ENCODE data around the gene CDCA3.
"Not testable (repeated sequence)": the region's sequence is repeated elsewhere in the genome, so short reads cannot be mapped to it uniquely, and the experiment has no call there.

The CDCA3 gene

GRCh38 chr12:6872073-6873048 is 21.3 kb upstream of the CDCA3 start:
- Histone ChIP-seq H3K36me3 (ENCODE audit: control insufficient read depth in 5 of 5, insufficient read depth in 5 of 5, low read length in 5 of 5) (peaks cover 0 to 23% (median 18%) of the 10 kb centered on the region in 5 donors), H3K4me1 (ENCODE audit: control insufficient read depth in 5 of 5, insufficient read depth in 5 of 5, low read length in 5 of 5) (peaks cover 5 to 54% (median 44%) of the 10 kb centered on the region in 5 donors), H3K27me3 (ENCODE audit: control insufficient read depth in 5 of 5, insufficient read depth in 4 of 5, low read length in 5 of 5) (no peaks in the 10 kb centered on the region), H3K27ac (ENCODE audit: low read depth, low read length) (peak overlapping the region; percentile 86), H3K9me3 (ENCODE audit: control insufficient read depth in 5 of 5, low read length in 5 of 5) (no peaks in the 10 kb centered on the region), H3K9ac (ENCODE audit: low read length in 5 of 5) (peak overlapping the region; percentile 6 to 92 (median 89)), H3K4me3 (ENCODE audit: low read depth in 1 of 5, low read length in 5 of 5) (peak overlapping the region; percentile 83 to 96 (median 87))

- Histone ChIP-seq H3K36me3 (ENCODE audit: control insufficient read depth in 5 of 5, insufficient read depth in 5 of 5, low read length in 5 of 5) (peaks cover 0 to 23% (median 18%) of the 10 kb centered on the region in 5 donors), H3K27me3 (ENCODE audit: control insufficient read depth in 5 of 5, insufficient read depth in 4 of 5, low read length in 5 of 5) (no peaks in the 10 kb centered on the region), H3K4me3 (ENCODE audit: low read depth in 1 of 5, low read length in 5 of 5) (peak overlapping the region in 4 of 5 donors; percentile 58 to 96 (median 84)), H3K9me3 (ENCODE audit: control insufficient read depth in 5 of 5, low read length in 5 of 5) (no peaks in the 10 kb centered on the region), H3K27ac (ENCODE audit: low read depth, low read length) (no peak overlapping the region), H3K9ac (ENCODE audit: low read length in 5 of 5) (peak overlapping the region in 2 of 5 donors; percentile 6 to 92), H3K4me1 (ENCODE audit: control insufficient read depth in 5 of 5, insufficient read depth in 5 of 5, low read length in 5 of 5) (peaks cover 10 to 62% (median 51%) of the 10 kb centered on the region in 5 donors)
Observed at GRCh38 chr12:6871052-6871957, 20.2 kb upstream of the CDCA3 start.

GRCh38 chr12:6870304-6870703 is 19.2 kb upstream of the CDCA3 start:
- H3K27ac ChIP-seq (ENCODE audit: low read depth, low read length); H3K9me3 ChIP-seq (ENCODE audit: control insufficient read depth in 5 of 5, low read length in 5 of 5); H3K4me3 ChIP-seq (ENCODE audit: low read depth in 1 of 5, low read length in 5 of 5); H3K27me3 ChIP-seq (ENCODE audit: control insufficient read depth in 5 of 5, insufficient read depth in 4 of 5, low read length in 5 of 5); H3K9ac ChIP-seq (ENCODE audit: low read length in 5 of 5): not testable (repeated sequence)
- peaks cover 10 to 63% (median 51%) of the 10 kb centered on the region in 5 donors for H3K4me1 ChIP-seq (ENCODE audit: control insufficient read depth in 5 of 5, insufficient read depth in 5 of 5, low read length in 5 of 5)
- peaks cover 0 to 31% (median 25%) of the 10 kb centered on the region in 5 donors for H3K36me3 ChIP-seq (ENCODE audit: control insufficient read depth in 5 of 5, insufficient read depth in 5 of 5, low read length in 5 of 5)

GRCh38 chr12:6869049-6870021 is 18.2 kb upstream of the CDCA3 start:
- Histone ChIP-seq H3K4me1 (ENCODE audit: control insufficient read depth in 5 of 5, insufficient read depth in 5 of 5, low read length in 5 of 5) (peaks cover 10 to 63% (median 51%) of the 10 kb centered on the region in 5 donors), H3K9ac (ENCODE audit: low read length in 5 of 5) (peak overlapping the region in 1 of 5 donors; percentile 35), H3K9me3 (ENCODE audit: control insufficient read depth in 5 of 5, low read length in 5 of 5) (no peaks in the 10 kb centered on the region), H3K27ac (ENCODE audit: low read depth, low read length) (peak overlapping the region; percentile 94), H3K36me3 (ENCODE audit: control insufficient read depth in 5 of 5, insufficient read depth in 5 of 5, low read length in 5 of 5) (peaks cover 0 to 41% (median 34%) of the 10 kb centered on the region in 5 donors), H3K4me3 (ENCODE audit: low read depth in 1 of 5, low read length in 5 of 5) (peak overlapping the region in 4 of 5 donors; percentile 24 to 84 (median 80)), H3K27me3 (ENCODE audit: control insufficient read depth in 5 of 5, insufficient read depth in 4 of 5, low read length in 5 of 5) (no peaks in the 10 kb centered on the region)

GRCh38 chr12:6868211-6869048 is 17.3 kb upstream of the CDCA3 start:
- Histone ChIP-seq H3K36me3 (ENCODE audit: control insufficient read depth in 5 of 5, insufficient read depth in 5 of 5, low read length in 5 of 5) (peaks cover 0 to 50% (median 42%) of the 10 kb centered on the region in 5 donors), H3K27ac (ENCODE audit: low read depth, low read length) (peak overlapping the region; percentile 94), H3K9ac (ENCODE audit: low read length in 5 of 5) (peak overlapping the region in 4 of 5 donors; percentile 66 to 84 (median 82)), H3K27me3 (ENCODE audit: control insufficient read depth in 5 of 5, insufficient read depth in 4 of 5, low read length in 5 of 5) (no peaks in the 10 kb centered on the region), H3K9me3 (ENCODE audit: control insufficient read depth in 5 of 5, low read length in 5 of 5) (no peaks in the 10 kb centered on the region), H3K4me3 (ENCODE audit: low read depth in 1 of 5, low read length in 5 of 5) (peak overlapping the region; percentile 79 to 89 (median 84)), H3K4me1 (ENCODE audit: control insufficient read depth in 5 of 5, insufficient read depth in 5 of 5, low read length in 5 of 5) (peaks cover 10 to 58% (median 46%) of the 10 kb centered on the region in 5 donors)

- H3K4me1 ChIP-seq (ENCODE audit: control insufficient read depth in 5 of 5, insufficient read depth in 5 of 5, low read length in 5 of 5), result peaks cover 10 to 52% (median 43%) of the 10 kb centered on the region in 5 donors
- H3K36me3 ChIP-seq (ENCODE audit: control insufficient read depth in 5 of 5, insufficient read depth in 5 of 5, low read length in 5 of 5), result peaks cover 0 to 58% (median 51%) of the 10 kb centered on the region in 5 donors
- no peaks in the 10 kb centered on the region for H3K9me3 ChIP-seq (ENCODE audit: control insufficient read depth in 5 of 5, low read length in 5 of 5)
- no peaks in the 10 kb centered on the region for H3K27me3 ChIP-seq (ENCODE audit: control insufficient read depth in 5 of 5, insufficient read depth in 4 of 5, low read length in 5 of 5)
- H3K27ac ChIP-seq (ENCODE audit: low read depth, low read length), result peak within 1 kb of the TSS; percentile 94
- H3K9ac ChIP-seq (ENCODE audit: low read length in 5 of 5), result peak within 1 kb of the TSS; percentile 56 to 84 (median 82)
- H3K4me3 ChIP-seq (ENCODE audit: low read depth in 1 of 5, low read length in 5 of 5), result peak within 1 kb of the TSS; percentile 82 to 89 (median 84)
Observed at GRCh38 chr12:6867413-6868210, 16.5 kb upstream of the CDCA3 start, which contains the start of gene TPI1. Gene TPI1, plus strand, starts transcription at chr12:6867531. Its CDS starts 36 bp downstream, at chr12:6867567.

GRCh38 chr12:6866920-6867412 is 15.9 kb upstream of the CDCA3 start:
- peaks cover 0 to 63% (median 55%) of the 10 kb centered on the region in 5 donors for H3K36me3 ChIP-seq (ENCODE audit: control insufficient read depth in 5 of 5, insufficient read depth in 5 of 5, low read length in 5 of 5)
- H3K9ac ChIP-seq (ENCODE audit: low read length in 5 of 5), result peak overlapping the region; percentile 56 to 83 (median 75)
- H3K4me1 ChIP-seq (ENCODE audit: control insufficient read depth in 5 of 5, insufficient read depth in 5 of 5, low read length in 5 of 5), result peaks cover 9 to 46% (median 36%) of the 10 kb centered on the region in 5 donors
- peak overlapping the region; percentile 74 to 89 (median 82) for H3K4me3 ChIP-seq (ENCODE audit: low read depth in 1 of 5, low read length in 5 of 5)
- peak overlapping the region; percentile 94 for H3K27ac ChIP-seq (ENCODE audit: low read depth, low read length)
- no peaks in the 10 kb centered on the region for H3K9me3 ChIP-seq (ENCODE audit: control insufficient read depth in 5 of 5, low read length in 5 of 5)
- no peaks in the 10 kb centered on the region for H3K27me3 ChIP-seq (ENCODE audit: control insufficient read depth in 5 of 5, insufficient read depth in 4 of 5, low read length in 5 of 5)

All from subcutaneous abdominal adipose tissue (tissue), 5 donors.